Suprapubic skin (tissue), 4 donors: ENCODE results near the gene STARD10. TPM values are rescaled to one million over a fixed set of nuclear protein-coding genes. Genes with fewer than 3 reads are reported as not detected.
"Not testable (repeated sequence)": the region's sequence is repeated elsewhere in the genome, so short reads cannot be mapped to it uniquely, and the experiment has no call there.

Source experiments
- DNase-seq, 2 donors: peaks; one replicate each; pipeline ENCODE4 v3.0.0-alpha.2; 2019; ENCODE audit warnings: low spot score in 2 of 2
- H3K27ac ChIP-seq: fragments of 200-600 bp; sonication (generic); one replicate; pipeline ENCODE4 v1.5.1; 2019
- H3K27me3 ChIP-seq: fragments of 200-600 bp; sonication (generic); one replicate; pipeline ENCODE4 v1.5.1; 2019
- H3K36me3 ChIP-seq: fragments of 200-600 bp; sonication (generic); one replicate; pipeline ENCODE4 v1.5.1; 2019
- H3K4me1 ChIP-seq: fragments of 200-600 bp; sonication (generic); one replicate; pipeline ENCODE4 v1.5.1; 2019
- H3K4me3 ChIP-seq: fragments of 200-600 bp; sonication (generic); one replicate; pipeline ENCODE4 v1.5.1; 2019; ENCODE audit warnings: mild to moderate bottlenecking
- H3K9me3 ChIP-seq: fragments of 200-600 bp; sonication (generic); one replicate; pipeline ENCODE4 v1.5.1; 2019
- EP300 ChIP-seq: sonication (generic); formaldehyde crosslinking; IDR thresholded peaks from one replicate; pipeline ENCODE4 v1.6.1; 2017; ENCODE audit warnings: antibody characterized with exemption
- POLR2A ChIP-seq, 2 donors: fragments of 450-650 bp; IDR thresholded peaks; one replicate each; pipeline ENCODE4 v1.6.1; 2017; ENCODE audit warnings: antibody characterized with exemption in 2 of 2, mild to moderate bottlenecking in 2 of 2, moderate library complexity in 2 of 2
- POLR2AphosphoS5 ChIP-seq, 3 donors: sonication (generic); formaldehyde crosslinking; IDR thresholded peaks; one replicate each; pipeline ENCODE4 v1.6.1; 2017; ENCODE audit warnings: antibody characterized with exemption in 3 of 3
- WGBS: methylation state at CpG from one replicate; pipeline ENCODE4 v1.1.5; 2018; 5-methylcytosine and 5-hydroxymethylcytosine counted together
- total RNA-seq, 4 donors: library from RNA; depleted of rRNA; stranded (reverse); fragments of >200 nt; gene quantifications; one replicate each; pipeline ENCODE4 v1.1.0, GENCODE V29; 2016
- TF ChIP-seq, protein P1 (sequence below), 2 donors: fragments of 200-600 bp in 1 of 2; fragments of 450-650 bp in 1 of 2; sonication (generic) in 1 of 2; IDR thresholded peaks; one replicate each; pipeline ENCODE4 v1.5.1; 2016 to 2019; ENCODE audit warnings: antibody characterized with exemption in 2 of 2, mild to moderate bottlenecking in 1 of 2, moderate library complexity in 1 of 2

The STARD10 gene
- total RNA-seq, 4 donors from 2014 or later, result 76.3 to 83.0 (median 79.4) TPM

DNA sequence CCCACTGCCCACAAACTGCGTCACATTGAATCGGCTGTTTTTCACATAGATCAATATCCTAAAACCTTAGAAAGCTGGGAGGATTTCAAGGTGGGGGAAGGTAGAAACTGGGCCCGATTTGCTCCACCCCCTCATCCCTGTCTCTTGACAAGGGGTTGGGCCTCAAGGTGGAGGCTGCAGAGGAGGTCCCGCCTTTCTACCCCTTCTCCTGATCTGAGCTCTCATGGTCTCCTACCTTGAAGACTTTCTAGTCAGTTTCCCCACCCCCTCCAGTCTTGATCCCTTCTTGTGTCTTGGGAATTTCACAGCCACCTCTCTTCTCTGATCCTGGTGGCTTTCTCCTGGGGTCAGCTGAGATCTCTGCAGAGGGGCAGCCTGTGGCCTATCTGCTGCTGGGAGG, 4.5 kb upstream of the STARD10 start:
- Histone ChIP-seq H3K36me3 (no peaks in the 10 kb centered on the region), H3K27ac (no peak overlapping the region), H3K4me1 (peaks cover 9% of the 10 kb centered on the region), H3K9me3 (no peaks in the 10 kb centered on the region), H3K4me3 (no peak overlapping the region), H3K27me3 (no peaks in the 10 kb centered on the region)
- no peak for DNase-seq
- TF ChIP-seq POLR2A (IDR thresholded peaks at IDR 0.05), result no peak
- no peak for TF ChIP-seq EP300
- TF ChIP-seq POLR2AphosphoS5 (IDR thresholded peaks at IDR 0.05), result no peak
- TF ChIP-seq, protein P1, sequence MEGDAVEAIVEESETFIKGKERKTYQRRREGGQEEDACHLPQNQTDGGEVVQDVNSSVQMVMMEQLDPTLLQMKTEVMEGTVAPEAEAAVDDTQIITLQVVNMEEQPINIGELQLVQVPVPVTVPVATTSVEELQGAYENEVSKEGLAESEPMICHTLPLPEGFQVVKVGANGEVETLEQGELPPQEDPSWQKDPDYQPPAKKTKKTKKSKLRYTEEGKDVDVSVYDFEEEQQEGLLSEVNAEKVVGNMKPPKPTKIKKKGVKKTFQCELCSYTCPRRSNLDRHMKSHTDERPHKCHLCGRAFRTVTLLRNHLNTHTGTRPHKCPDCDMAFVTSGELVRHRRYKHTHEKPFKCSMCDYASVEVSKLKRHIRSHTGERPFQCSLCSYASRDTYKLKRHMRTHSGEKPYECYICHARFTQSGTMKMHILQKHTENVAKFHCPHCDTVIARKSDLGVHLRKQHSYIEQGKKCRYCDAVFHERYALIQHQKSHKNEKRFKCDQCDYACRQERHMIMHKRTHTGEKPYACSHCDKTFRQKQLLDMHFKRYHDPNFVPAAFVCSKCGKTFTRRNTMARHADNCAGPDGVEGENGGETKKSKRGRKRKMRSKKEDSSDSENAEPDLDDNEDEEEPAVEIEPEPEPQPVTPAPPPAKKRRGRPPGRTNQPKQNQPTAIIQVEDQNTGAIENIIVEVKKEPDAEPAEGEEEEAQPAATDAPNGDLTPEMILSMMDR (IDR thresholded peaks at IDR 0.05), result no peak
- 75% methylated on average over 4 of the region's 4 CpGs for WGBS

DNA sequence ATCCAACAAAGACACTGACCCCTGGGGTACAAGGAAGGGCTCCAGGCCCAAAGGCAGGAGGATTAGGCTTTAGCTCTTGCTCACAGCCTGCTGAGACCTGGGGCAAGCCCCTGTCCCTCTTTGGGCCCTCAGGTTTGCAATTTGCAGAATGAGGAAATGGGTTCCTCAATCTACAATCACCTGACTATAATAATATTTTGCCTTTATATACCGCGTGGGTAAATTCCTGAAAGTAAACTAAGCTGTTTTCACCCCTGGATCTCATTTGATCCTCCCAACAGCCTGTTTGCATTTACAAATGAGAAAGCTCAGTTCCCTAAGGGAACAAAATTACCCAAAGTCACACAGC, 797 bp downstream of the STARD10 start:
- H3K9me3 ChIP-seq, result no peaks in the 10 kb centered on the region
- H3K36me3 ChIP-seq, result no peaks in the 10 kb centered on the region
- H3K4me3 ChIP-seq, result peak overlapping the region; percentile 61
- no peaks in the 10 kb centered on the region for H3K27me3 ChIP-seq
- H3K27ac ChIP-seq, result peak overlapping the region; percentile 91
- DNase-seq, result no peak
- H3K4me1 ChIP-seq, result peaks cover 45% of the 10 kb centered on the region
- TF ChIP-seq POLR2AphosphoS5 (IDR thresholded peaks at IDR 0.05) (no peak), EP300 (no peak), POLR2A (IDR thresholded peaks at IDR 0.05) (no peak)
- TF ChIP-seq, protein P1 (IDR thresholded peaks at IDR 0.05), result no peak
- WGBS, result 50% methylated on average over 2 of the region's 2 CpGs

DNA sequence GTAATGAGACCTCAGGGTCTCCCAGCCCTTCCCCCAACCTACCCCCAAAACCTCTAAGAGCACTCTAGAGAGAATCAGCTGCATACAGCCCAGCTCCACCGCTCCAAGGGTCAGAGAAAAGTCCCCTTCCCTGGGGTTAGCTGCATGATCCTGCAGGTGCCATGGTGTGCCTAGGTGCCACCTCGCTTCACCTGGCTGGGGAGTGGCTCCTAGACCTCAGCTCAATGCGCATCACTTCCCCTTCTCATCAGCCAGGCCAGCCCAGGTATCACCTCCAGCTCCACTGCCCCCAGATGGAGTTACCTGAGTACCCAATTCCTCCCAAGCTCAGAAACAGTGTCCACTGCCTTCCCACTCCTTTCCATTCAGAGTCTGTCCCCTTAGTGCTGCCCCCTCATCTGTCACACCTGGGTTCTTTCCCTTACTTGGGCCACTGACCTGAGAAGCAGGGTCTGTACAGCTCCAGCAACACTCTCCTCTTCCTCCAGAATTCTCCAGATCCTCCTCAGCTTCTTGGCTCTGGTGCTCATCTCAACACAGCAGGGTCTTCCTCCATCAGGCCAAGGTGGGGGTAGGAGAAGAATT, 1.3 kb downstream of the STARD10 start:
- H3K4me1 ChIP-seq, result peaks cover 48% of the 10 kb centered on the region
- 100% methylated on average over 1 of the region's 3 CpGs for WGBS
- no peaks in the 10 kb centered on the region for H3K9me3 ChIP-seq
- no peak overlapping the region for H3K4me3 ChIP-seq
- peak overlapping the region; percentile 91 for H3K27ac ChIP-seq
- DNase-seq, result no peak
- H3K27me3 ChIP-seq, result no peaks in the 10 kb centered on the region
- H3K36me3 ChIP-seq, result no peaks in the 10 kb centered on the region
- TF ChIP-seq POLR2A (IDR thresholded peaks at IDR 0.05) (no peak), POLR2AphosphoS5 (IDR thresholded peaks at IDR 0.05) (no peak), EP300 (no peak)
- TF ChIP-seq, protein P1 (IDR thresholded peaks at IDR 0.05), result no peak

DNA sequence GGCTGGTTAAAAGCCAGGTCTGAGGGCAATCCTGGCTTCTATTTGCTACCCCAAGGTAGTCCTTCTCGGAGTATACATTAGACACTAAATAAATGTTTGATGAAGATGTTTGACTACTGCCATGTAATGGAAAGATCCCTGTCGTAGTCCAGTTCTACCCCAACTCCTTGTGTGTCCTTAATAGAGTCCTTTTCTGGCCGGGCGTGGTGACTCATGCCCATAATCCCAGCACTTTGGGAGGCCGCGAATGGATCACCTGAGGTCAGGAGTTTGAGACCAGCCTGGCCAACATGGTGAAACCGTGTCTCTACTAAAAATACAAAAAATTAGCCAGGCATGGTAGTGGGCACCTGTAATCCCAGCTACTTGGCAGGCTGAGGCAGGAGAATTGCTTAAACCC, 2.6 kb downstream of the STARD10 start:
- H3K27me3 ChIP-seq, H3K4me3 ChIP-seq, H3K9me3 ChIP-seq, H3K36me3 ChIP-seq, DNase-seq, H3K27ac ChIP-seq: not testable (repeated sequence)
- peaks cover 48% of the 10 kb centered on the region for H3K4me1 ChIP-seq
- WGBS, result 83% methylated on average over 7 of the region's 7 CpGs

DNA sequence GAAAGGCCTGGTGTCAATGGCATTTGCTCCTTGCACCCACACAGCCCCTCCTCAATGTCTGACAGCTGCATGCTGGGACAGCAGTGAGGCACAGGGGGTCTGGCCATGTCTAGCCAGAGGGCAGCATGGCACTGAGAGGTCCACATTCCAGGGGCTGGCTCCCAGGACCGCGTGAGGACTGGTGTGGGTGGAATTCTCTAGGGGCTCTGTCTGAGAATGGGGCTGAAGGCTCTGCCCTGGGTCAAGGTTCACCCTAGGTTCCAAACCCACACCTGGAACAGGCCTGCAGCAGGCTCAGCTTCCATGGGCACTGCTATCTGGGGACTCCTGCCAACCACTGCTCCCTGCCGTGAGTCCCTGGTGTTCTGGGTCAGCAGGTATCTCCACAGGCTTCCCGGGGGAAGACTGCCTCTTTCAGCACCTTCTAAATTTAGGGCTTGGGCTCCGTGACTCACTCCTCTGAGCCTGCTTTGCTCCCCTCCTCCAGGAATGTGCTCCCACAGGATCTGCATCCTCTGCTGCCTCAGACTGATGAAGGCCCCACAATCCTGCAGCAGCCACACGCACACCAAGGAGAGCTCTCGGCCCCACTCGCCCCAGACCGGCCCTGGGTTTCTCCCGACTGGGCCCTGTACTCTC, 4.2 kb downstream of the STARD10 start:
- TF ChIP-seq POLR2A (IDR thresholded peaks at IDR 0.05), result no peak
- TF ChIP-seq POLR2AphosphoS5 (IDR thresholded peaks at IDR 0.05), result no peak
- TF ChIP-seq, protein P1 (IDR thresholded peaks at IDR 0.05), result no peak
- no peak for TF ChIP-seq EP300
- Histone ChIP-seq H3K36me3 (no peaks in the 10 kb centered on the region), H3K27ac (peak overlapping the region; percentile 5), H3K27me3 (no peaks in the 10 kb centered on the region), H3K4me1 (peaks cover 47% of the 10 kb centered on the region), H3K4me3 (no peak overlapping the region), H3K9me3 (no peaks in the 10 kb centered on the region)
- DNase-seq, result no peak
- 57% methylated on average over 6 of the region's 10 CpGs for WGBS
